ENCODE results near the gene PPP3CA. TPM values are rescaled to one million over a fixed set of nuclear protein-coding genes. Genes with fewer than 3 reads are reported as not detected.
A peak's percentile ranks its signal among the peaks of the same experiment; 100 is the strongest.

Gene PPP3CA
- 13.2 and 18.0 TPM in 2 replicates for total RNA-seq (2016; rRNA removed; fragmentation: Illumina TruSeq; extraction: Trizol)
- total RNA-seq (2016; cell fraction: cytosol; rRNA removed; fragmentation: Illumina TruSeq; extraction: Trizol; ENCODE audit: low read depth) = 1.9 and 4.1 TPM in 2 replicates
- 11.4 and 19.0 TPM in 2 replicates for total RNA-seq (2016; cell fraction: insoluble cytoplasmic fraction; rRNA removed; fragmentation: Illumina TruSeq; extraction: Trizol)
- 4.8 and 5.0 TPM in 2 replicates for total RNA-seq (2016; cell fraction: membrane; rRNA removed; fragmentation: Illumina TruSeq; extraction: Trizol)
- total RNA-seq (2016; cell fraction: nucleus; rRNA removed; fragmentation: Illumina TruSeq; extraction: Trizol) = 11.6 TPM in 2 replicates
- polyA plus RNA-seq (2011; rRNA removed) = 4.5 and 4.8 TPM in 2 replicates
- 2.5 and 3.2 TPM in 2 replicates for polyA plus RNA-seq (2011; cell fraction: cytosol; rRNA removed)
- polyA plus RNA-seq (2011; cell fraction: nucleus; rRNA removed) = 2.5 and 2.8 TPM in 2 replicates
- polyA plus RNA-seq (2012) = 11.7 and 12.9 TPM in 2 replicates
- 0.66 and 0.71 TPM in 2 replicates for polyA plus RNA-seq (2016; cell fraction: cytosol; fragmentation: Illumina TruSeq; extraction: Trizol; ENCODE audit: low read depth)
- polyA plus RNA-seq (2016; cell fraction: insoluble cytoplasmic fraction; fragmentation: Illumina TruSeq; extraction: Trizol; ENCODE audit: low read depth) = 15.7 and 16.7 TPM in 2 replicates
- polyA plus RNA-seq (2016; cell fraction: membrane; fragmentation: Illumina TruSeq; extraction: Trizol; ENCODE audit: low read depth) = 3.2 and 3.3 TPM in 2 replicates
- polyA plus RNA-seq (2016; cell fraction: nucleus; fragmentation: Illumina TruSeq; extraction: Trizol; ENCODE audit: insufficient read depth, low read depth) = 10.5 and 11.0 TPM in 2 replicates
- 7.3 and 9.6 TPM in 2 replicates for polyA minus RNA-seq (2011; rRNA and poly(A)+ RNA removed; ENCODE audit: low replicate concordance)
- 13.9 and 14.4 TPM in 2 replicates for polyA minus RNA-seq (2011; cell fraction: cytosol; rRNA and poly(A)+ RNA removed)
- polyA minus RNA-seq (2011; cell fraction: nucleus; rRNA and poly(A)+ RNA removed) = 22.3 and 32.1 TPM in 2 replicates
- percentile 84 among the genes with signal in this experiment for Bru-seq, nascent RNA
- BruChase-seq, experiment 1, labeled RNA remaining after a 6-hour chase = percentile 65 among the genes with signal in this experiment
- BruChase-seq, experiment 2, labeled RNA remaining after a 2-hour chase = percentile 69 among the genes with signal in this experiment
- long read RNA-seq, experiment 1, partial matches to known transcripts = 21 of 24 reads
- long read RNA-seq, experiment 1, other reads (novel, unspliced or antisense) = 3 of 24 reads
- long read RNA-seq, experiment 2, partial matches to known transcripts = 0 of 40 reads
- long read RNA-seq, experiment 2, other reads (novel, unspliced or antisense) = 39 of 40 reads

DNA sequence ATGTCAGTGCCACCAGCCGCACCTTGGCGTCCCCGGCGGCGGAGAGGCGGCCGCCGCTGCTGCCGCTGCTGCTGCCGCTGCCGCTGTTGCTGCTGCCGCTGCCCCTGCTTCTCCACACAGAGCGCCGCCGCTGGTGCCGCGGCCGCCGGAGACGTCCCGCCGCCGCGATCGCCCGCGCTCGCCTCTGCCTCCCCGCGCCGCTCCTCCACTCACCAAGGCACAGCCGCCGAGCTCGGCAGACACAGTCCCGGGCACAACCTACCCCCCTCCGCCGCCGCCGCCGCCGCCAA, at the start of gene PPP3CA:
Gene PPP3CA (minus strand): TSS at position 260 of the 290 bp plus-strand sequence.
- Histone ChIP-seq H3K36me3 (replicated peaks in 1 of 2; ENCODE audit: control insufficient read depth in 1 of 2, insufficient read depth in 2 of 2, low read length in 2 of 2) (no peaks in the 10 kb centered on the region), H3K4me2 (ENCODE audit: low read depth, low read length) (peak within 1 kb of the TSS; percentile 96), H4K20me1 (ENCODE audit: insufficient read depth, low read length) (no peaks in the 10 kb centered on the region), H3K27me3 (ENCODE audit: control insufficient read depth in 1 of 2, insufficient read depth in 2 of 2, low read length in 2 of 2) (no peaks in the 10 kb centered on the region; a peak in 1 of 5 replicates), H3K27ac (ENCODE audit: extremely low read length, insufficient read depth, low read length) (peak within 1 kb of the TSS; percentile 87), H3K9ac (ENCODE audit: insufficient read depth, low read depth, low read length) (peak within 1 kb of the TSS; percentile 82), H3K9me3 (ENCODE audit: low read length) (no peaks in the 10 kb centered on the region), H3K4me3 (replicated peaks in 1 of 3; ENCODE audit: insufficient read depth in 1 of 3, low read depth in 2 of 3, low read length in 3 of 3) (peak within 1 kb of the TSS; percentile 95 to 98 (median 96)), H3K79me2 (ENCODE audit: insufficient read depth, low read length) (peaks cover 33% of the 10 kb centered on the region), H3K4me1 (ENCODE audit: insufficient read depth, low read length) (peaks cover 38% of the 10 kb centered on the region), H2AFZ (ENCODE audit: low read length) (peak within 1 kb of the TSS; percentile 61)
- no TSS peak for BruUV-seq (replicated peaks)
- CTCF ChIA-PET (ENCODE audit: low intra/inter-chr PET ratio, low total read pairs) = no interaction called here
- intact Hi-C loops (cut with micrococcal nuclease; ENCODE audit: unreplicated experiment) = loop anchor here (1.0 to 5.0 kb wide), 6 partner anchors 9 to 385 kb away; no protein-coding TSS in a partner anchor
- in situ Hi-C loops (cut with HindIII; ENCODE audit: extremely low pct_ligation_motif_present, low pct_unique_long_range_greater_than_20kb) = loop anchor here (10.0 kb wide), 1 partner anchor 152 kb away; no protein-coding TSS in a partner anchor
- FAIRE-seq (no peak), DNase-seq (ENCODE audit: low spot score) (no peak), ATAC-seq (no peak; the same call in 2 of the 3 replicates)
- POLR2A ChIA-PET = interaction anchor here (1.3 to 2.8 kb wide), 6 partner anchors 9 to 232 kb away, joined by 3 to 17 read pairs (median 5); no protein-coding TSS in a partner anchor
- WGBS (ENCODE audit: low lambda C conversion rate) = 0% methylated on average over 4 of the region's 41 CpGs
- TF ChIP-seq, protein P1, sequence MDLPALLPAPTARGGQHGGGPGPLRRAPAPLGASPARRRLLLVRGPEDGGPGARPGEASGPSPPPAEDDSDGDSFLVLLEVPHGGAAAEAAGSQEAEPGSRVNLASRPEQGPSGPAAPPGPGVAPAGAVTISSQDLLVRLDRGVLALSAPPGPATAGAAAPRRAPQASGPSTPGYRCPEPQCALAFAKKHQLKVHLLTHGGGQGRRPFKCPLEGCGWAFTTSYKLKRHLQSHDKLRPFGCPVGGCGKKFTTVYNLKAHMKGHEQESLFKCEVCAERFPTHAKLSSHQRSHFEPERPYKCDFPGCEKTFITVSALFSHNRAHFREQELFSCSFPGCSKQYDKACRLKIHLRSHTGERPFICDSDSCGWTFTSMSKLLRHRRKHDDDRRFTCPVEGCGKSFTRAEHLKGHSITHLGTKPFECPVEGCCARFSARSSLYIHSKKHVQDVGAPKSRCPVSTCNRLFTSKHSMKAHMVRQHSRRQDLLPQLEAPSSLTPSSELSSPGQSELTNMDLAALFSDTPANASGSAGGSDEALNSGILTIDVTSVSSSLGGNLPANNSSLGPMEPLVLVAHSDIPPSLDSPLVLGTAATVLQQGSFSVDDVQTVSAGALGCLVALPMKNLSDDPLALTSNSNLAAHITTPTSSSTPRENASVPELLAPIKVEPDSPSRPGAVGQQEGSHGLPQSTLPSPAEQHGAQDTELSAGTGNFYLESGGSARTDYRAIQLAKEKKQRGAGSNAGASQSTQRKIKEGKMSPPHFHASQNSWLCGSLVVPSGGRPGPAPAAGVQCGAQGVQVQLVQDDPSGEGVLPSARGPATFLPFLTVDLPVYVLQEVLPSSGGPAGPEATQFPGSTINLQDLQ (CRISPR knock-in tag; IDR thresholded peaks at IDR 0.05) = peak; percentile 49; the same call in 1 of the 2 replicates
- TF ChIP-seq, protein P2, sequence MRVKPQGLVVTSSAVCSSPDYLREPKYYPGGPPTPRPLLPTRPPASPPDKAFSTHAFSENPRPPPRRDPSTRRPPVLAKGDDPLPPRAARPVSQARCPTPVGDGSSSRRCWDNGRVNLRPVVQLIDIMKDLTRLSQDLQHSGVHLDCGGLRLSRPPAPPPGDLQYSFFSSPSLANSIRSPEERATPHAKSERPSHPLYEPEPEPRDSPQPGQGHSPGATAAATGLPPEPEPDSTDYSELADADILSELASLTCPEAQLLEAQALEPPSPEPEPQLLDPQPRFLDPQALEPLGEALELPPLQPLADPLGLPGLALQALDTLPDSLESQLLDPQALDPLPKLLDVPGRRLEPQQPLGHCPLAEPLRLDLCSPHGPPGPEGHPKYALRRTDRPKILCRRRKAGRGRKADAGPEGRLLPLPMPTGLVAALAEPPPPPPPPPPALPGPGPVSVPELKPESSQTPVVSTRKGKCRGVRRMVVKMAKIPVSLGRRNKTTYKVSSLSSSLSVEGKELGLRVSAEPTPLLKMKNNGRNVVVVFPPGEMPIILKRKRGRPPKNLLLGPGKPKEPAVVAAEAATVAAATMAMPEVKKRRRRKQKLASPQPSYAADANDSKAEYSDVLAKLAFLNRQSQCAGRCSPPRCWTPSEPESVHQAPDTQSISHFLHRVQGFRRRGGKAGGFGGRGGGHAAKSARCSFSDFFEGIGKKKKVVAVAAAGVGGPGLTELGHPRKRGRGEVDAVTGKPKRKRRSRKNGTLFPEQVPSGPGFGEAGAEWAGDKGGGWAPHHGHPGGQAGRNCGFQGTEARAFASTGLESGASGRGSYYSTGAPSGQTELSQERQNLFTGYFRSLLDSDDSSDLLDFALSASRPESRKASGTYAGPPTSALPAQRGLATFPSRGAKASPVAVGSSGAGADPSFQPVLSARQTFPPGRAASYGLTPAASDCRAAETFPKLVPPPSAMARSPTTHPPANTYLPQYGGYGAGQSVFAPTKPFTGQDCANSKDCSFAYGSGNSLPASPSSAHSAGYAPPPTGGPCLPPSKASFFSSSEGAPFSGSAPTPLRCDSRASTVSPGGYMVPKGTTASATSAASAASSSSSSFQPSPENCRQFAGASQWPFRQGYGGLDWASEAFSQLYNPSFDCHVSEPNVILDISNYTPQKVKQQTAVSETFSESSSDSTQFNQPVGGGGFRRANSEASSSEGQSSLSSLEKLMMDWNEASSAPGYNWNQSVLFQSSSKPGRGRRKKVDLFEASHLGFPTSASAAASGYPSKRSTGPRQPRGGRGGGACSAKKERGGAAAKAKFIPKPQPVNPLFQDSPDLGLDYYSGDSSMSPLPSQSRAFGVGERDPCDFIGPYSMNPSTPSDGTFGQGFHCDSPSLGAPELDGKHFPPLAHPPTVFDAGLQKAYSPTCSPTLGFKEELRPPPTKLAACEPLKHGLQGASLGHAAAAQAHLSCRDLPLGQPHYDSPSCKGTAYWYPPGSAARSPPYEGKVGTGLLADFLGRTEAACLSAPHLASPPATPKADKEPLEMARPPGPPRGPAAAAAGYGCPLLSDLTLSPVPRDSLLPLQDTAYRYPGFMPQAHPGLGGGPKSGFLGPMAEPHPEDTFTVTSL (CRISPR knock-in tag; IDR thresholded peaks at IDR 0.05; ENCODE audit: borderline replicate concordance) = no peak
- no peak for TF ChIP-seq ZNF468 (CRISPR knock-in tag; IDR thresholded peaks at IDR 0.05)
- TF ChIP-seq, protein P3, sequence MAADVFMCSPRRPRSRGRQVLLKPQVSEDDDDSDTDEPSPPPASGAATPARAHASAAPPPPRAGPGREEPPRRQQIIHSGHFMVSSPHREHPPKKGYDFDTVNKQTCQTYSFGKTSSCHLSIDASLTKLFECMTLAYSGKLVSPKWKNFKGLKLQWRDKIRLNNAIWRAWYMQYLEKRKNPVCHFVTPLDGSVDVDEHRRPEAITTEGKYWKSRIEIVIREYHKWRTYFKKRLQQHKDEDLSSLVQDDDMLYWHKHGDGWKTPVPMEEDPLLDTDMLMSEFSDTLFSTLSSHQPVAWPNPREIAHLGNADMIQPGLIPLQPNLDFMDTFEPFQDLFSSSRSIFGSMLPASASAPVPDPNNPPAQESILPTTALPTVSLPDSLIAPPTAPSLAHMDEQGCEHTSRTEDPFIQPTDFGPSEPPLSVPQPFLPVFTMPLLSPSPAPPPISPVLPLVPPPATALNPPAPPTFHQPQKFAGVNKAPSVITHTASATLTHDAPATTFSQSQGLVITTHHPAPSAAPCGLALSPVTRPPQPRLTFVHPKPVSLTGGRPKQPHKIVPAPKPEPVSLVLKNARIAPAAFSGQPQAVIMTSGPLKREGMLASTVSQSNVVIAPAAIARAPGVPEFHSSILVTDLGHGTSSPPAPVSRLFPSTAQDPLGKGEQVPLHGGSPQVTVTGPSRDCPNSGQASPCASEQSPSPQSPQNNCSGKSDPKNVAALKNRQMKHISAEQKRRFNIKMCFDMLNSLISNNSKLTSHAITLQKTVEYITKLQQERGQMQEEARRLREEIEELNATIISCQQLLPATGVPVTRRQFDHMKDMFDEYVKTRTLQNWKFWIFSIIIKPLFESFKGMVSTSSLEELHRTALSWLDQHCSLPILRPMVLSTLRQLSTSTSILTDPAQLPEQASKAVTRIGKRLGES (CRISPR knock-in tag; IDR thresholded peaks at IDR 0.05; ENCODE audit: borderline replicate concordance) = no peak
- TF ChIP-seq ZFP90 (CRISPR knock-in tag; IDR thresholded peaks at IDR 0.05; ENCODE audit: borderline replicate concordance) = no peak
- TF ChIP-seq THYN1 (CRISPR knock-in tag; IDR thresholded peaks at IDR 0.05; ENCODE audit: borderline replicate concordance, low read depth) = no peak
